Liver (tissue), 9 donors: ENCODE data around the gene TNFRSF13B. TPM values are rescaled to one million over a fixed set of nuclear protein-coding genes. Genes with fewer than 3 reads are reported as not detected.

Source experiments
- DNase-seq: peaks from one replicate; pipeline ENCODE4 v3.0.0-alpha.2; 2017; ENCODE audit warnings: low spot score
- H3K27ac ChIP-seq, 2 donors: one replicate each; pipeline ENCODE4 v1.7.0; 2013; ENCODE audit warnings: inconsistent platforms in 2 of 2, low read length in 2 of 2, control low read depth in 1 of 2, low read depth in 1 of 2, mild to moderate bottlenecking in 1 of 2
- H3K27me3 ChIP-seq, 4 donors: one replicate each; pipeline versions ENCODE4 v1.6.1 to v1.7.0; 2013; ENCODE audit warnings: low read length in 3 of 4, inconsistent platforms in 1 of 4, mild to moderate bottlenecking in 1 of 4, moderate library complexity in 1 of 4; ENCODE audit not compliant: control insufficient read depth in 4 of 4, insufficient read depth in 4 of 4
- H3K36me3 ChIP-seq, 4 donors: one replicate each; pipeline versions ENCODE4 v1.6.1 to v1.7.0; 2013; ENCODE audit warnings: low read length in 3 of 4, mild to moderate bottlenecking in 3 of 4, low read depth in 1 of 4, moderate library complexity in 1 of 4; ENCODE audit not compliant: control insufficient read depth in 4 of 4, insufficient read depth in 3 of 4
- H3K4me1 ChIP-seq, 4 donors: one replicate each; pipeline versions ENCODE4 v1.6.1 to v1.7.0; 2013; ENCODE audit warnings: low read length in 3 of 4, mild to moderate bottlenecking in 3 of 4, moderate library complexity in 1 of 4; ENCODE audit not compliant: control insufficient read depth in 4 of 4, insufficient read depth in 4 of 4
- H3K4me3 ChIP-seq, 3 donors: one replicate each; pipeline versions ENCODE4 v1.6.1 to v1.7.0; 2013; ENCODE audit warnings: low read length in 3 of 3, control low read depth in 1 of 3, low read depth in 1 of 3, mild to moderate bottlenecking in 1 of 3
- H3K9ac ChIP-seq, 2 donors: one replicate each; pipeline ENCODE4 v1.7.0; 2013; ENCODE audit warnings: low read length in 2 of 2, mild to moderate bottlenecking in 2 of 2, moderate library complexity in 2 of 2, control low read depth in 1 of 2, low read depth in 1 of 2
- H3K9me3 ChIP-seq, 4 donors: one replicate each; pipeline versions ENCODE4 v1.6.1 to v1.7.0; 2013; ENCODE audit warnings: low read length in 3 of 4; ENCODE audit not compliant: control insufficient read depth in 4 of 4
- ATF3 ChIP-seq: IDR thresholded peaks from 2 replicates; pipeline ENCODE4 v1.6.1; 2016; ENCODE audit warnings: antibody characterized with exemption
- CTCF ChIP-seq: fragments of 150-350 bp; IDR thresholded peaks from 2 replicates; pipeline ENCODE4 v1.5.1; 2017; ENCODE audit warnings: improper control_type of control experiment, low read depth, low read length; ENCODE audit not compliant: missing input control
- FOXA1 ChIP-seq: IDR thresholded peaks from 2 replicates; pipeline ENCODE4 v1.6.1; 2016; ENCODE audit warnings: antibody characterized with exemption
- GABPA ChIP-seq, 2 donors: IDR thresholded peaks in 1 of 2; conservative IDR thresholded peaks in 1 of 2; 2 replicates each; pipeline ENCODE4 v1.6.1; 2016; ENCODE audit warnings: antibody characterized with exemption in 2 of 2, mild to moderate bottlenecking in 1 of 2, moderate library complexity in 1 of 2
- JUND ChIP-seq, 2 donors: IDR thresholded peaks; 2 replicates each; pipeline ENCODE4 v1.6.1; 2016; ENCODE audit warnings: antibody characterized with exemption in 2 of 2
- MAX ChIP-seq: IDR thresholded peaks from 2 replicates; pipeline ENCODE4 v1.6.1; 2016; ENCODE audit warnings: antibody characterized with exemption
- RAD21 ChIP-seq, 2 donors: IDR thresholded peaks; 2 replicates each; pipeline ENCODE4 v1.6.1; 2016; ENCODE audit warnings: antibody characterized with exemption in 2 of 2, mild to moderate bottlenecking in 2 of 2
- REST ChIP-seq: IDR thresholded peaks from 2 replicates; pipeline ENCODE4 v1.6.1; 2016; ENCODE audit warnings: antibody characterized with exemption, mild to moderate bottlenecking
- SP1 ChIP-seq: IDR thresholded peaks from 2 replicates; pipeline ENCODE4 v1.6.1; 2018; ENCODE audit warnings: antibody characterized with exemption, mild to moderate bottlenecking
- YY1 ChIP-seq: IDR thresholded peaks from 2 replicates; pipeline ENCODE4 v1.6.1; 2016; ENCODE audit warnings: antibody characterized with exemption, mild to moderate bottlenecking
- ZBTB33 ChIP-seq: IDR thresholded peaks from 2 replicates; pipeline ENCODE4 v1.6.1; 2016; ENCODE audit warnings: antibody characterized with exemption
- WGBS: extraction: QIAGEN DNeasy Blood & Tissue Kit; methylation state at CpG from one replicate; pipeline ENCODE4 v1.1.7; 2013; 5-methylcytosine and 5-hydroxymethylcytosine counted together
- polyA plus RNA-seq, 2 donors: library from polyadenylated mRNA; stranded (reverse) in 1 of 2; unstranded in 1 of 2; fragments of 200-250 nt in 1 of 2; fragments of >200 nt in 1 of 2; fragmentation: Nextera tagmentation in 1 of 2; extraction: Ambion mirVana in 1 of 2; gene quantifications; one replicate each; pipeline versions ENCODE4 v1.2.1 to v1.2.3, GENCODE V29; 2013 to 2015
- total RNA-seq, 2 donors: library from RNA; depleted of rRNA; stranded (reverse); fragments of >200 nt; gene quantifications; one replicate each; pipeline ENCODE4 v1.2.3, GENCODE V29; 2014
- donor health status: healthy.
- donor health status: healthy.
- donor health status: healthy.
- donor health status: healthy.
- donor health status: healthy.

TNFRSF13B gene
- total and polyA plus RNA-seq, 4 donors, result 0.17 to 0.26 TPM; not detected in 2

- Histone ChIP-seq H3K4me1 (no peaks in the 10 kb centered on the region), H3K36me3 (no peaks in the 10 kb centered on the region), H3K9me3 (peaks cover 0 to 4% (median 0%) of the 10 kb centered on the region in 4 donors), H3K27ac (no peak overlapping the region), H3K27me3 (peaks cover 0 to 7% (median 0%) of the 10 kb centered on the region in 4 donors), H3K9ac (no peak overlapping the region), H3K4me3 (no peak overlapping the region)
- TF ChIP-seq RAD21 (IDR thresholded peaks at IDR 0.05) (no peak), JUND (IDR thresholded peaks at IDR 0.05) (no peak), YY1 (no peak), SP1 (no peak), CTCF (no peak), ZBTB33 (no peak), GABPA (IDR thresholded peaks at IDR 0.05 in 1 of 2, conservative IDR thresholded peaks at IDR 0.05 in 1 of 2) (no peak), REST (no peak), FOXA1 (no peak)
- WGBS, result 85% methylated on average over 16 of the region's 16 CpGs
- DNase-seq, result peak; percentile 27
These were observed 28.2 kb downstream of the TNFRSF13B start for GRCh38 chr17:16943541-16944333.

- no peak overlapping the region for H3K4me3 ChIP-seq
- H3K36me3 ChIP-seq, result no peaks in the 10 kb centered on the region
- H3K27ac ChIP-seq, result no peak overlapping the region
- TF ChIP-seq FOXA1 (no peak), ATF3 (no peak), MAX (no peak), RAD21 (IDR thresholded peaks at IDR 0.05) (no peak), JUND (IDR thresholded peaks at IDR 0.05) (no peak)
- WGBS, result 83% methylated on average over 3 of the region's 3 CpGs
- no peak overlapping the region for H3K9ac ChIP-seq
- peaks cover 0 to 7% (median 0%) of the 10 kb centered on the region in 4 donors for H3K27me3 ChIP-seq
- H3K9me3 ChIP-seq, result no peaks in the 10 kb centered on the region
- peak; percentile 12 for DNase-seq
- no peaks in the 10 kb centered on the region for H3K4me1 ChIP-seq
These were observed 28.9 kb downstream of the TNFRSF13B start for GRCh38 chr17:16943032-16943352.
